Upper lobe of right lung (tissue), 1 donor: Measurements from ENCODE around the gene APOA1. TPM values are rescaled to one million over a fixed set of nuclear protein-coding genes. Genes with fewer than 3 reads are reported as not detected.
A peak's percentile ranks its signal among the peaks of the same experiment; 100 is the strongest.

Experiments used
- ATAC-seq: fragments of 200-7000 bp; cut with Tn5 transposase; one replicate; pipeline ENCODE4 v1.9.1; 2020; ENCODE audit warnings: mild to moderate bottlenecking, moderate library complexity
- DNase-seq: peaks from one replicate; pipeline ENCODE4 v3.0.0-alpha.2; 2020
- H3K27ac ChIP-seq: fragments of 200-600 bp; one replicate; pipeline ENCODE4 v1.8.0; 2022
- H3K27me3 ChIP-seq: fragments of 200-600 bp; one replicate; pipeline ENCODE4 v1.8.0; 2022; ENCODE audit warnings: mild to moderate bottlenecking
- H3K36me3 ChIP-seq: fragments of 200-600 bp; one replicate; pipeline ENCODE4 v1.8.0; 2022
- H3K4me1 ChIP-seq: fragments of 200-600 bp; one replicate; pipeline ENCODE4 v1.8.0; 2022
- H3K4me3 ChIP-seq: fragments of 200-600 bp; one replicate; pipeline ENCODE4 v1.8.0; 2022; ENCODE audit warnings: mild to moderate bottlenecking
- H3K9me3 ChIP-seq: fragments of 200-600 bp; one replicate; pipeline ENCODE4 v1.8.0; 2022
- intact Hi-C: fragments of 100-400 bp; cut with DNase I; formaldehyde crosslinking; loops from one replicate; pipeline ENCODE4 v1.11.0; 2022
- long read RNA-seq: library from polyadenylated mRNA; unstranded; transcript quantifications from one replicate; pipeline ENCODE4 v2.0.0, GENCODE V29; 2021
- total RNA-seq: library from RNA; stranded (reverse); fragmentation: NEBNext Ultra II Directional; extraction: Animal tissue kit (Norgen Biotek cat#: 25700); gene quantifications from one replicate; pipeline ENCODE4 v1.2.1, GENCODE V29; 2021
- TF ChIP-seq, protein P1 (sequence below): fragments of 200-600 bp; IDR thresholded peaks from one replicate; pipeline ENCODE4 v1.8.0; 2022; ENCODE audit warnings: antibody characterized with exemption
- donor health status: DM: no; HTN: yes; CAD: no; lungs with severe emphysema.

Gene APOA1
- total RNA-seq = 5.4 TPM
- long read RNA-seq, partial matches to known transcripts = 0 of 6 reads
- long read RNA-seq, other reads (novel, unspliced or antisense) = 3 of 6 reads

DNA sequence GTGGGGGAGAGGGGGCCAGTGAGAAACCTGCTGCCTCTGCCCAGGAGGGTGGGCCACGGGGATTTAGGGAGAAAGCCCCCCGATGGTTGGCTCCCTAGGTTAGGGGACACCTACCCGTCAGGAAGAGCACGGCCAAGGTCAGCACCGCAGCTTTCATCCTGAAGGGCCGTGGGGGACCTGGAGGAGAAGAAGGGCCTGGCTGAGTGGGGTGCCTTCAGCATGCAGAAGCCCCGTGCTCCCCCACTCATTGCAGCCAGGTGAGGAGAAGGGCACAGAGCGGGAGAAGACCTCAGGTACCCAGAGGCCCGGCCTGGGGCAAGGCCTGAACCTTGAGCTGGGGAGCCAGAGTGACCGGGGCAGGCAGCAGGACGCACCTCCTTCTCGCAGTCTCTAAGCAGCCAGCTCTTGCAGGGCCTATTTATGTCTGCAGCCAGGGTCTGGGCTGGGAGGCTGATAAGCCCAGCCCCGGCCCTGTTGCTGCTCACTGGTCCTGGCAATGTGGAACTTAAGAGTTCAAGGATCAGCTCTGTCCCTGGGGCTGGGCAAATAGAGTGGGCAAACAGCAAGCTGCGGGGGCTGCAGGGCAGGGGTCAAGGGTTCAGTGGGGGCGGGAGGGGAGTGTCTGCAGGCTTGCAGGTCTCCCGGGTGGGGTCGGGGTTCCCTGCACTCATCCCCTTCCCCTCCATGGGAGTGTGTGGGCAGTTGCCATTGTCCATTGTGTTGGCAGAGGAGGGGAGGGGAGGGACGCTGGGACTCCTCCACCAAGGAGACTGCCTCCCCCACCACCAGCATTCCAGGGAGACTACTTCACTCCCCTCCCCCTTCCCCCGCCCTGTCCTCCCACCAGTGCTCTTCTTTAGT, at the start of gene APOA1:
APOA1 (minus strand) TSS at position 392 of the 861 bp plus-strand sequence; CDS start at position 157, 235 bp downstream.
- H3K27ac ChIP-seq = peak within 1 kb of the TSS; percentile 87
- DNase-seq (no peak), ATAC-seq (no peak)
- intact Hi-C loops = no loop called here
- H3K4me1 ChIP-seq = peaks cover 19% of the 10 kb centered on the region
- no peaks in the 10 kb centered on the region for H3K27me3 ChIP-seq
- TF ChIP-seq, protein P1, sequence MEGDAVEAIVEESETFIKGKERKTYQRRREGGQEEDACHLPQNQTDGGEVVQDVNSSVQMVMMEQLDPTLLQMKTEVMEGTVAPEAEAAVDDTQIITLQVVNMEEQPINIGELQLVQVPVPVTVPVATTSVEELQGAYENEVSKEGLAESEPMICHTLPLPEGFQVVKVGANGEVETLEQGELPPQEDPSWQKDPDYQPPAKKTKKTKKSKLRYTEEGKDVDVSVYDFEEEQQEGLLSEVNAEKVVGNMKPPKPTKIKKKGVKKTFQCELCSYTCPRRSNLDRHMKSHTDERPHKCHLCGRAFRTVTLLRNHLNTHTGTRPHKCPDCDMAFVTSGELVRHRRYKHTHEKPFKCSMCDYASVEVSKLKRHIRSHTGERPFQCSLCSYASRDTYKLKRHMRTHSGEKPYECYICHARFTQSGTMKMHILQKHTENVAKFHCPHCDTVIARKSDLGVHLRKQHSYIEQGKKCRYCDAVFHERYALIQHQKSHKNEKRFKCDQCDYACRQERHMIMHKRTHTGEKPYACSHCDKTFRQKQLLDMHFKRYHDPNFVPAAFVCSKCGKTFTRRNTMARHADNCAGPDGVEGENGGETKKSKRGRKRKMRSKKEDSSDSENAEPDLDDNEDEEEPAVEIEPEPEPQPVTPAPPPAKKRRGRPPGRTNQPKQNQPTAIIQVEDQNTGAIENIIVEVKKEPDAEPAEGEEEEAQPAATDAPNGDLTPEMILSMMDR = no peak
- H3K9me3 ChIP-seq = no peaks in the 10 kb centered on the region
- no peak within 1 kb of the TSS for H3K4me3 ChIP-seq
- H3K36me3 ChIP-seq = no peaks in the 10 kb centered on the region

DNA sequence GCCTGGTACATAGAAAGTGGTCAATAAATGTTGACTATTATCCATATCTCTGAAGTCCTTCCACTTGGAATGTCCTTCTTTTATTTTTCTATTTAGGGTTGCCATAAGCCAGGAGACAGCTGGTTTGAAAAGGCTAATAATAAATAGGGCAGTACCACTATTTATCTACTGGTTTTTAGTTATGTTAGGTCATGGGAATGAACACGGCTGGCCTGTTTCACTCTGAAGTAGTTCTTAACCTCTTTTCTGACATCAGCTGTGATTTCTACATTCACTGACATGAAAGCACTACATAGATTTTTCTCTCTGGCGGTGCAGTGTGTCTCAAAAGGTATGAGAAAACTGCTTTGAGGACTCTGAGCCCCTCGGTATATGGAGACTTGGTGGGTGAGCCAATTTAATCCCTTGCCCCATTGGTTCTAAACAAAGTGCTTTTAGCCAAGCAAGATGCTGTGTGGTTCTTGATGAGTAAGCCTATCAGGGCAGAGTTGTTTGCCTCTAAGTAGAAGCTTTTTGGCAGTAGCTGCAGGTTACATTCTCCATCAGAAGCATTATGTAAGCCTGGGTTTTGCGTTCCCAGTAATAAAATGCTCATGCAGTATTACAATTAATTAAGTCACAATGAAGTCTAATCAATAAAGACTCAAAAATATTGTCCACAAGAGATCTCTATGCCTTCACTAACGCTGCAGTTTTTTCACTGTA, 48.7 kb upstream of the APOA1 start:
- H3K9me3 ChIP-seq = no peaks in the 10 kb centered on the region
- H3K4me1 ChIP-seq = no peaks in the 10 kb centered on the region
- TF ChIP-seq, protein P1 = no peak
- no peak overlapping the region for H3K4me3 ChIP-seq
- intact Hi-C loops = no loop called here
- H3K27ac ChIP-seq = no peak overlapping the region
- no peaks in the 10 kb centered on the region for H3K27me3 ChIP-seq
- ATAC-seq (no peak), DNase-seq (no peak)
- H3K36me3 ChIP-seq = no peaks in the 10 kb centered on the region

DNA sequence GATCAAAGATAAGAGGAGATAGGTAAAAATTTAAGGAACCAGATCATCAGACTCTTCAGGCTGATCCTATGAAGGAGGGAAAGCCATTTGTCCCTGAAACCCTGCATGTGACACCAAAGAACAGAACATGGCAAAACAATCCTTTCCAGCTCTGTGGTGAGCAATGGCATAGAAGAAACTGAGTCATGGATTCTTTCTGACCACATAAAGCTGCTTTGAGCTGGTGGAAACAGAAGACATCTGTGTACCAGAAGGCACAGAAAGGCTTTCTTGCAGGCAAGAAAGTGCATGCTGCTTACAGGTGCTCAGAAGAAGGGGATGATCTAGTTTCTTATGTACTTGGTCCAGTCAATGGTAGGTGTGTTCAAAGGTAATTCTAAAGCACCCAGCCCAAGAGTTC, 45.0 kb upstream of the APOA1 start:
- TF ChIP-seq, protein P1 = no peak
- intact Hi-C loops = no loop called here
- no peak overlapping the region for H3K27ac ChIP-seq
- no peak overlapping the region for H3K4me3 ChIP-seq
- H3K27me3 ChIP-seq = no peaks in the 10 kb centered on the region
- H3K36me3 ChIP-seq = no peaks in the 10 kb centered on the region
- DNase-seq = no peak
- no peaks in the 10 kb centered on the region for H3K9me3 ChIP-seq
- H3K4me1 ChIP-seq = no peaks in the 10 kb centered on the region
- no peak for ATAC-seq

DNA sequence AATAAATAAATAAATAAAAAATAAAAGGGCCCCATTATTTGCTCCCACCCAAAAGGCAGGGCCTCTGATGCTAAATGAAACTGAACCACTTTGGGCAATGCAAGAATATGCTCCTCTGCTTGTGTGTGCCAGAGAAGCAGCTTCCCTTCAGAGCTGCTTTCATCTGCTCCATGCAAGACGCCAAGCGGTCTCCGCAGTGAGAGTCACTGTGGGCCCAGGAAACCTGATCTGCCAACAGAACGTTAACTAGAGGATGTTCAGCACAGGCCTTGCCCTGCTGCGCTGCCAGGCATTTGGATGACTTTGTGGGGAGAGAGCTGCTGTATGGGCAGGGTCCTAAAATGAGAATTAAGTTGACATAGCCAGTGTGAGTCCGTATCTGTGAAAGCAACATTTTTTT, 43.7 kb upstream of the APOA1 start:
- intact Hi-C loops = no loop called here
- ATAC-seq = no peak

DNA sequence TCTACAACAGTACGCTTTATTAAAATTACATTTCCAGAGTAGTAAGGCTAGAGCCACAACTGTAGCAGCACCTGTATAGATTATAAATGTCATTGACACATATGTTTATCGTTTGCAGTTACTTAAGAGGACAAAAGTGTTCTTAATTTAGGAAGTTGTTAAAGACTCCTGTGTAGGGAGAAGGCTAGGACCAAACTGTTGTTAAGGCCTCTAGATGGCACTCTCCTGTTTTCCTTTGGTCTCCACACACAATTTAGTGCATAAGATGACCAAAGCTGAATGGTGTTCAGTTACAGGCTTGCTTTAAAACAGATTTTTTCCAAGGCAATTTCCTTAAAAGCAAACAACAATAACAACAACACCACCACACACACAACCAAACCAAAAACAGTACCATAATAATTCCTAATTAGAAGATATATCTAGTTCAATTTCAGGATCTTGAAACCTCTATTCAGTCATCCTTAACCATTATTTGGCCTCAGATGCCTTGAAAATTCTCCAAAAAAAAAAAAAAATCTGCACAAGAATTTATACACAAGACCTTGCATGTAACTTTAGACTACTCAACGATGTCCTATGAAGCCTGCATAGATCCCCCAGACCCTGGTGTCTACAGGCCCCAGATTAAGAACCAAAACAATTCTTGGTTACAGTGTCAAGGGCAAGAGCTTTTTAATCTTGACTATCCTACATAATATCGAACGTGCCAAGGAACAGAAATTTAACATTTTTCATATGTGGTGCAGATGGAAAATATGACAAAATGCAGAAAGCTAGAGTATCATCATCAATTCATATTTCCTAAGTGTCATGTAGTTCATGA, 42.6 kb upstream of the APOA1 start:
- intact Hi-C loops = loop anchor here (5.0 kb wide), 1 partner anchor 227 kb away; no protein-coding TSS in a partner anchor
- peak; percentile 92 for ATAC-seq
- Histone ChIP-seq H3K27ac (no peak overlapping the region), H3K4me1 (no peaks in the 10 kb centered on the region), H3K36me3 (peaks cover 6% of the 10 kb centered on the region), H3K9me3 (no peaks in the 10 kb centered on the region), H3K27me3 (no peaks in the 10 kb centered on the region), H3K4me3 (no peak overlapping the region)
- TF ChIP-seq, protein P1 = peak; percentile 61
- DNase-seq = no peak

More for the DNA sequence above, 43.7 kb upstream of the APOA1 start:
- TF ChIP-seq, protein P1 = no peak
- Histone ChIP-seq H3K4me3 (no peak overlapping the region), H3K9me3 (no peaks in the 10 kb centered on the region), H3K4me1 (no peaks in the 10 kb centered on the region), H3K27me3 (no peaks in the 10 kb centered on the region), H3K36me3 (no peaks in the 10 kb centered on the region), H3K27ac (no peak overlapping the region)
- no peak for DNase-seq
